ENCODE measurements around the gene RAD51B.

GRCh38 chr14:67961676-67962075 is 142.1 kb downstream of the RAD51B start:
- TF ChIP-seq CTCF (IDR thresholded peaks at IDR 0.05) (no peak), POLR2A (IDR thresholded peaks at IDR 0.05) (no peak)
